ENCODE results near the gene CSMD2. TPM values are rescaled to one million over a fixed set of nuclear protein-coding genes. Genes with fewer than 3 reads are reported as not detected.

CSMD2 gene
- total and polyA plus RNA-seq, 2 of the 8 experiments (the other 6 are each of a cell fraction or from before 2014, with no cell fraction given), result 7.0 to 14.7 TPM

DNA sequence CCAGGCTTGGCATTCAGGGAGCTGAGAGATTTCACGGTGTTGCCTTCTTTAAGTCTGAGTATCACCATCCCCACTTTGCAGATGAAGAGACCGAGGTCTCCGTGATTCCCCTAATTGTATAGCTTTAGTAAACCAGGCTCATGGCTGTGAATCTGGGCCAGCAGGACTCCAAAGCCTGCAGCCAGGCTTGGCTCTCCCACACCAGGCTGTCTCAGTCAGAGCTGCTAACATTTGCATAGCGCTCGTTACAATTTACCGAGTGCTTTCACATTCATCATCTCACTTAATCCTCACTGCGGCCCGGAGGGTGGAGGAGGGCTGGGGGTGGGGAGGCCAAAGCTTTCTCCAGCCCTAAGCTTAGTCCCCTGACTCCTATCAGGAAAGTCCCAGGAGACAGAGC is 23.4 kb upstream of the CSMD2 start (continued):
- TF ChIP-seq SRF (IDR thresholded peaks at IDR 0.05; ENCODE audit: low read depth, low read length) (no peak), SIX5 (IDR thresholded peaks at IDR 0.05; ENCODE audit: low read depth, low read length) (no peak), SIRT6 (IDR thresholded peaks at IDR 0.05; ENCODE audit: low read length) (no peak), JUN (IDR thresholded peaks at IDR 0.05; ENCODE audit: low read depth, low read length) (no peak), POLR2A (IDR thresholded peaks at IDR 0.05; ENCODE audit: control extremely low read depth in 1 of 2, low read depth in 2 of 2, low read length in 2 of 2) (no peak), PHF8 (conservative IDR thresholded peaks at IDR 0.05; ENCODE audit: low read depth, low read length) (no peak), JUND (IDR thresholded peaks at IDR 0.05; ENCODE audit: low read length) (no peak), POU5F1 (IDR thresholded peaks at IDR 0.05; ENCODE audit: low read depth, low read length) (0 out of 2 replicates have a peak, but pooled peaks have one; percentile 2), GABPA (IDR thresholded peaks at IDR 0.05; ENCODE audit: borderline replicate concordance, insufficient read depth, low read length) (no peak), SP1 (IDR thresholded peaks at IDR 0.05; ENCODE audit: low read depth, low read length) (peak; percentile 47; the same call in 1 of the 2 replicates), GTF2F1 (IDR thresholded peaks at IDR 0.05; ENCODE audit: borderline replicate concordance, low read depth, low read length) (no peak), EGR1 (IDR thresholded peaks at IDR 0.05; ENCODE audit: borderline replicate concordance, low read depth, low read length) (no peak), HDAC2 (IDR thresholded peaks at IDR 0.05; ENCODE audit: borderline replicate concordance in 1 of 2, low read depth in 2 of 2, low read length in 2 of 2) (peak; percentile 52 to 95; a peak in 2 of 4 replicates), NANOG (IDR thresholded peaks at IDR 0.05; ENCODE audit: insufficient read depth, low read depth, low read length, poor library complexity, severe bottlenecking) (peak; percentile 77), RNF2 (IDR thresholded peaks at IDR 0.05; ENCODE audit: borderline replicate concordance, low read depth, low read length, missing control alignments, poor library complexity, severe bottlenecking) (no peak), KDM5A (IDR thresholded peaks at IDR 0.05; ENCODE audit: low read length) (no peak), YY1 (IDR thresholded peaks at IDR 0.05; ENCODE audit: low read depth, low read length) (no peak)
- TF ChIP-seq, protein P1, sequence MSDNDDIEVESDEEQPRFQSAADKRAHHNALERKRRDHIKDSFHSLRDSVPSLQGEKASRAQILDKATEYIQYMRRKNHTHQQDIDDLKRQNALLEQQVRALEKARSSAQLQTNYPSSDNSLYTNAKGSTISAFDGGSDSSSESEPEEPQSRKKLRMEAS (IDR thresholded peaks at IDR 0.05), result peak; percentile 46; the same call in 1 of the 2 replicates
- TF ChIP-seq, protein P2, sequence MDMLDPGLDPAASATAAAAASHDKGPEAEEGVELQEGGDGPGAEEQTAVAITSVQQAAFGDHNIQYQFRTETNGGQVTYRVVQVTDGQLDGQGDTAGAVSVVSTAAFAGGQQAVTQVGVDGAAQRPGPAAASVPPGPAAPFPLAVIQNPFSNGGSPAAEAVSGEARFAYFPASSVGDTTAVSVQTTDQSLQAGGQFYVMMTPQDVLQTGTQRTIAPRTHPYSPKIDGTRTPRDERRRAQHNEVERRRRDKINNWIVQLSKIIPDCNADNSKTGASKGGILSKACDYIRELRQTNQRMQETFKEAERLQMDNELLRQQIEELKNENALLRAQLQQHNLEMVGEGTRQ (IDR thresholded peaks at IDR 0.05; ENCODE audit: low read length), result no peak
- TF ChIP-seq, protein P3, sequence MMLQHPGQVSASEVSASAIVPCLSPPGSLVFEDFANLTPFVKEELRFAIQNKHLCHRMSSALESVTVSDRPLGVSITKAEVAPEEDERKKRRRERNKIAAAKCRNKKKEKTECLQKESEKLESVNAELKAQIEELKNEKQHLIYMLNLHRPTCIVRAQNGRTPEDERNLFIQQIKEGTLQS (IDR thresholded peaks at IDR 0.05; ENCODE audit: insufficient read depth, low read depth, low read length), result no peak
